IPS DF 4.7 (cell line): ENCODE measurements around the gene UQCR11.

Source experiments
- DNase-seq: peaks from one replicate; pipeline ENCODE4 v3.0.0-alpha.2; 2013; ENCODE audit warnings: low spot score; ENCODE audit errors: extremely low read depth

Gene UQCR11

DNA sequence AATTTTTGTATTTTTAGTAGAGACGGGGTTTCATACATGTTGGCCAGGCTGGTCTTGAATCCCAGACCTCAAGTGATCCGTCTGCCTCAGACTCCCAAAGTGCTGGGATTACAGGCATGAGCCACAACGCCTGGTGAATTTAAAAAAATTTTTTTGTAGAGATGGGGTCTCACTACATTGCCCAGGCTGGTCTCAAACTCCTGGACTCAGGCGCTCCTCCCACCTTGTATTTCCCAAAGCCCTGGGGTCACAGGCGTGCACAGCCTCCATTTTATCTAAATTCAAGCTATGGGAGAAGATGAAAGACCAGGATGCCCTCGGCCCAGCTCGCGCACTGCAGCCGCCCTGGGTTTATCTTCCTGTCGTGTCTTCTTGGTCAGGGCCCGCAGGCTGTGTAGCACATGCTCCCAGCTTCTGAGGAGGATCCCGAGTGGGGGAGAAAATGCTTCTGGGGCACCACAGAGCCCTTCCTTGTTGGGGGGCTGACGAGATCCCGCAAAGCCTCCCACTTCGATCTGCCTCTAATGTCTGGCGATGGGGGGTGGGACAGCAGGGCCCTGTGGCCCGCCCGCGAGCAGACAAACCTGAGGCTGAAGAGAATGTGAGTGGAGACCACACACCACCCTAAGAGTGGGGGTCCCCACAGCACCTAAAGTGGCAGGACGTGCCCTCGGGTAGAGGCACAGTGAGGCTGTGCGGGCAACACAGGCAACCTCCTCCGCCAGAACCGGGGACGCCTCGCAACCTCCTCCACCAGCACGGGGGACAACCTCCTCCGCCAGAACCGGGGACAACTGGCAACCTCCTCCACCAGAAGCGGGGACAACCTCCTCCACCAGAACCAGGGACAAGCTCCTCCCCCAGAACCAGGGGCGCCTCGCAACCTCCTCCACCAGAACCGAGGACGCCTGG is 31.3 kb upstream of the UQCR11 start:
- DNase-seq: no peak

GRCh38 chr19:1634938-1635243 is 29.6 kb upstream of the UQCR11 start:
- DNase-seq: no peak

DNA sequence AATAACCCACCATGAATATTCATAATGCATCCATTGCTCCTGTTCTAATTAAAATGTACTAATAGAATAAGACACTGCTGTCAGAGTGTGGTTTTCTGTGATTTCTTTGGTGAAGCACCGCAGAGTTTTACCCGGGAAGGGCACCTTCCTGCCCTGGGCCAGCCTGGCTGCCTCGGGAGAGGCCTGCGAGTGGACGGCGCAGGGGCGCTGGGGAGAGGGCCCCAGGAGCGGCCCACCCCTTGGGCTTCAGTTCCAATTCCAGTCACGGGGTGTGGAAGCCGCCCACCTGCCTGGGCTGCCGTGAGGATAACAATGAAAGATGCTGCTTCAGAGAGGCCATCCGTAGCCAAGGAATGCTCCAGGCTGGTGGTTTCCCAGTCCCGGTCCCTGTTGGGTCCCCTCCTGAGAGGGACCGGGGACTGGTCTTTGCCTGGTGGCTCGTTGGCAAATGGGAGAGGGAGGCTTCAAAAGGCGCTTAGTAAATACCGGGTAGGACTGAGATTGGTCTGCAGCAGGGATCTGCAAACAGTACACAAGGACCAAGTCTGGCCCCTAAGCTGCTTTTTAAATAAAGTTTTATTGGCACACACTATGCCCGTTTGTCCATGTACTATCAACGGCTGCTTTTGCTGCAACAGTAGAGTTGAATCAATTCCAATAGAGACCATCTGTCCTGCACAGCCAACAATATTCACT is 29.1 kb upstream of the UQCR11 start:
- DNase-seq: no peak

DNA sequence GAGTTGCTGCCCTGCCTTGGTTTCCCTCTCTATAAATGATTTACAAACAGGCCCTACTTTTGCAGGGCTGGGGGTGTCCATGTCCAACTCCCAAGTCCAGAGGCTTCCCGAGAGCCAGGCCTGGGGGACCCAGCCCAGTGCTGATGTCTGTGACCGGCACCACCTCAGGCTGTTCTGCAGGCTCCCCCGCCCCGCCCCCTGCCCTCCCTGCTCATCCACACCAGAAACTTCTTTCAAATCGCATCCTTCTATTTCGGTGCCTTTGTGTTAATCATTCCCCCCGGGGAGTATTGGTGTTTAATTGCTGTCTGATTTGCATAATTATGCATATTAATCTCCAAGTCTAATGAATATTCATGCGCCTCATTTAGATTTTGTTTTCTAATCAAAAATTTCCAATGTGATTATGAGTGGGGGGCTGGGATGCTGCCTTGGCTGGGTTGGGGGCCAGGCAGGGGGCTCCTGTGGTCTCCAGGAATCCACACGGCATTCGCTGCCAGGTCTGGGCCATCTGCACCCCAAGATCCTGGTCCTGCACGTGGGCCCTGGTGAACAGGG is 28.1 kb upstream of the UQCR11 start:
- no peak for DNase-seq

- DNase-seq: no peak
Measured at GRCh38 chr19:1632462-1633268, 27.4 kb upstream of the UQCR11 start.

DNA sequence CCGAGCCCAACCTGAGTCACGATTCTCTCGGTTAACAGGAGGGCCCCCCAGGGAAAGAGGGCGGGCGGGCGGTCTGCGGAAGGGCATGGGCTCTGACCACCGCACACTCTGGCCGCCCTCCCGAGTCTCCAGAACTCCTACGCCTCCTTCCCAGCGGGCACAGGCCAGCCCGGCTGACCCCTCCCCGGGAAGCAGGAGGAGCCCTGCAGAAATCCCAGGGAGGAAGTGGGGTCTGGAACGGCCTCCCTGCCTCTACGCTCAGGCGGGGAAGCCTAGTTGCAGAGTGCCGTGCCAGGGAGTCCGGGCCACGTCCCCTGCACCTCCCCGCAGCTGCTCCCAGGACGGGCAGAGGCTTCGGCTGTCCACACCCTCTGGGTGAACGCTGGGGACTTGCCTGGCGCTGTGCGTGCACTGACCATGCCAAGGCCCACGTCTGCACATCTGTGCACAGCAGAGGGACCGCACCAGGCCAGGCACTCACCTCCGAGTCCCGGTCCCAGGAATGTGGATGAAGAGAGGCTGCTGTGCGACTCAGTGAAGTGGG is 26.4 kb upstream of the UQCR11 start:
- no peak for DNase-seq

DNA sequence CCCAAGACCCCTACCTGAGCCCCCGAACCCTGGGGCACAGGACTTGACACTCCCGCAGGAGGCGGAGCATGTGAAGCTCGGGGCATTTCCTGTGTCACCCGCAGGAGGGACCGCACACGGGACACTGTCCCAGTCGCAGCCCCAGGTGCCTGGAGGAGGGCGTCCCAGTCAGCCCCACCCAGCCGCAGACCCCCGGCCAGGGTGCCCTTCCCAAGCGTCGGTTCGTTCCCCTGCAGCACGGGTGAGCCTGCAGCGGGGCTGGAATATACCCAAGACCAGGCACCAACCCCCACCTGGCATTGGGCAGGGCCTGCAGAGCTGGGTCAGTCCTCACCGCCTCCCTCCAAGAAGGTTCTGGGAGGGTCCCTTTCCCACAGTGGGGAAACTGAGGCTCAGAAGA is 25.5 kb upstream of the UQCR11 start:
- DNase-seq: no peak

DNA sequence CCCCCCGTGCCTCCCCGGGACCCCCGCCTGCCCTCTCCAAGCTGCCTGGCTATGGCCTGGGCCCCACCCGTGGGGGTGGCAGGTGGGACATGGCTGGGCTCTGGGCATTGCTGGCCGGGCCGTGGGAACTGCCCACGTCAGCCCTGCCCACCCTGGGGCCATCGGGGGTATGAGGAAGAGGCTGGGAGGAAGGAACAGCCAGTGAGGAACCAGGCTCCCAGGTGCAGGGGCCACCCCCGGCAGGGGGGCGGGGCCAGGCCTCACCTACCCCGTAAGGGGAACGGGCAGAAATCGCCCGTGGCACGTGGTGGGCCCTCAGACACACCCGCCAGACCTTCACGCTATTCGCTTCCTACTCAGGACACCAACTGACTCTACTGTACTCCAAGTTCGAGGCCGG is 24.8 kb upstream of the UQCR11 start:
- DNase-seq: no peak

GRCh38 chr19:1629256-1629808 is 24.1 kb upstream of the UQCR11 start:
- DNase-seq: no peak

DNA sequence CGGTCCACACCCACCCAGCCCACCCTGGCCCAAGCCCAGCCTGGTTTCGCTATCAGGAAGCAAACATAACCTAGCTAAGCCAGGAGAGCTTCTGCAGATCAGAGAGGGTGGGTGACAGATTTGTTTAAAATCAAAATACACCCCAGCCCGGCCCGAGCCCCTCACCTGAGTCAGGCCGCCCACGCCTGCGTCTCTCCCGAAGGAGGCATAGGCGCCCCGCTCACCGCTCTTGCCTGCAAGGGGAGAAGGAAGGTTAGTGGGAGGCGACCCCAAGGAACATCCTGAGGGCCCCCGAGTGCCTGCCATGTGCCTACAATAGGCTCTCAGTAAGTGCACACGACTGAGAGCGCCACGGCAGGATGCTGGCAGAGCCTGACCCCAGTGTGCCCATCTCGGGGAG is 21.9 kb upstream of the UQCR11 start:
- DNase-seq: no peak

DNA sequence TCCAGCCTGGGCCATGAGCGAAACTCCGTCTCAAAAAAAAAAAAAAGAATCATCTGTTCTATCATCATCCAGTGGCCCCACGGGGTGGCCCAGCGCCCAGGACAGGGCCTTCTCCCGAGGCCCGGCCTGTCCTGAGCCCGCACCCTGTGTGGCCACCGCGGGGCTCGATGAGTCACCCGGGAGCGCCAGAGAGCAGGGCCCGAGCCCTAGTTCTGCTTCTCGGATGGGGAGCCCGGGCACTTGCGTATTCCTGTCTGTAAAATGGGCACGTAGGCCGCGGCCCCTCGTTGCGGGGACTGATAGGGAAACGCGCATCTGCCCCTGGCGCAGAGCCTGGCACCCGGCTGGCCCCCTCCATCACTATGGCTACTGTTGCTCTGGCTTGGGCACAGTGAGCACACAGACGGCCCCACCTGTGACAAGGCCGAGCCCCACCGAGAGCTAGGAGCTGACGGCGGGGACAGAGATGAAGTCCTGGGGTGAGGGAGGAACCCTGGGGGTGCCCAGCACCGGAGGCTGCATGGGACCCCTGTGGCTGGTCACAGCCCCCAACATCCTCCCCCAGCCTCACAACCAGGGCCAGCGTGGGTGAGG is 21.3 kb upstream of the UQCR11 start:
- DNase-seq: no peak

- DNase-seq: peak; percentile 36
Measured at GRCh38 chr19:1624458-1624857, 19.2 kb upstream of the UQCR11 start.

DNA sequence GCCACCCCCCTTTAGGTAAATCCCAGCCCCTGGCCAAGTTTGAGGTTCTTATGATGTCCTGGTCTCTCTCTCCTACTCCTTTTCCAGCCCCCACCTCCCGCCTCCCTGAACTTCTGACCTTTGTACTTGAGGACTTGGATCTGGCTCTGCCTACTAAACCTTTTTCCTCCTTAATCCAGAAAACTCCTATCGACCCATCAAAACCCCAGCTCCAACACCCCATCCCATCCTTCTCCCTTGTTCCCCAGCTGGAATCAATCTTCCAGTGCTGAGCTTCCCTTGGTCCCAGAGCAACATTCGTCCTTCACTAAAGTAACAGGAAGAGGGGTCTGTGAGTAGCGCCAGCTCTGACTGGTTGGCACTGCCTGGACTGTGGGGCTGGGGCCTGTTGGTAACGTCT is 17.3 kb upstream of the UQCR11 start:
- no peak for DNase-seq

- no peak for DNase-seq
Measured at GRCh38 chr19:1622007-1622406, 16.7 kb upstream of the UQCR11 start.

GRCh38 chr19:1621574-1621973 is 16.3 kb upstream of the UQCR11 start:
- no peak for DNase-seq

- DNase-seq: no peak
Measured at GRCh38 chr19:1621021-1621420, 15.8 kb upstream of the UQCR11 start.

DNA sequence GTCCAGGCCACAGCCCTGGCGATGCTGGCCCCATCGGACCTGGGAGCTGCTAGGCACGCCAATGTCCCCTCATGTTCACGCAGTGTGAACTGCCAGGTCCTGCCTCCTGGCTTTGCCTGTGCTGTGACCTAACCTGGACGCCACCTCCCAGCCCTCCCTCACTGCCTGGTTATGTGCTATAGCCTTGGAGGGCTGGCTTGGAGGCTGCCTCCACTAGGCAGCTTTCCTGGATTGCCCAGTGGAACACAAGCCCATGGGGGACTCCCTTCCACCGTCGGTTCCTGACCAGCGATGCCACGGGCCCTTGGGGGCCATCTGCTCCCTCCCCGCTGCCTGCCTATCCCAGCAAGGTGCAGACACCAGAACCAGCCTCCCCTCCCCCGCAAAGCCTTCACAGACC is 15.2 kb upstream of the UQCR11 start:
- DNase-seq: no peak

DNA sequence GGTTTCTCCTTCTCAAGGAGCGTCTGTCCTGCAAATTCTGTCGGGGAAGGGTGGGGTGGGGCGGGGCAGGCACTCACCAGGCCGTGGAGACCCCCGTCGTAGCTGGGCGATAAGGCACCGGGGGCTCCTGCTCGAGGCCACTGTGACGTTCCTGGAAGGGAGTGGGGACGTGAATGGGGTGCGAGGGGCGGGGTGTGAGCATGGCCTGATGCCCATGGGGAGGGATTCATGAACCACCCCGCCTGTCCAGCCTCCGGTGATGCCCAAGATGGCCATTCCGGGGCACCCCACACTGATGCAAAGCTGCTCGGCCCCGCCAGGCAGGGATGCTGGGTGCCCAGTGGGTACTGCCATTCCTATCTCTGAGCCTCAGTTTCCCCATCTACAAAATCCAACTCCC is 14.4 kb upstream of the UQCR11 start:
- no peak for DNase-seq

GRCh38 chr19:1619094-1619439 is 13.8 kb upstream of the UQCR11 start:
- no peak for DNase-seq

DNA sequence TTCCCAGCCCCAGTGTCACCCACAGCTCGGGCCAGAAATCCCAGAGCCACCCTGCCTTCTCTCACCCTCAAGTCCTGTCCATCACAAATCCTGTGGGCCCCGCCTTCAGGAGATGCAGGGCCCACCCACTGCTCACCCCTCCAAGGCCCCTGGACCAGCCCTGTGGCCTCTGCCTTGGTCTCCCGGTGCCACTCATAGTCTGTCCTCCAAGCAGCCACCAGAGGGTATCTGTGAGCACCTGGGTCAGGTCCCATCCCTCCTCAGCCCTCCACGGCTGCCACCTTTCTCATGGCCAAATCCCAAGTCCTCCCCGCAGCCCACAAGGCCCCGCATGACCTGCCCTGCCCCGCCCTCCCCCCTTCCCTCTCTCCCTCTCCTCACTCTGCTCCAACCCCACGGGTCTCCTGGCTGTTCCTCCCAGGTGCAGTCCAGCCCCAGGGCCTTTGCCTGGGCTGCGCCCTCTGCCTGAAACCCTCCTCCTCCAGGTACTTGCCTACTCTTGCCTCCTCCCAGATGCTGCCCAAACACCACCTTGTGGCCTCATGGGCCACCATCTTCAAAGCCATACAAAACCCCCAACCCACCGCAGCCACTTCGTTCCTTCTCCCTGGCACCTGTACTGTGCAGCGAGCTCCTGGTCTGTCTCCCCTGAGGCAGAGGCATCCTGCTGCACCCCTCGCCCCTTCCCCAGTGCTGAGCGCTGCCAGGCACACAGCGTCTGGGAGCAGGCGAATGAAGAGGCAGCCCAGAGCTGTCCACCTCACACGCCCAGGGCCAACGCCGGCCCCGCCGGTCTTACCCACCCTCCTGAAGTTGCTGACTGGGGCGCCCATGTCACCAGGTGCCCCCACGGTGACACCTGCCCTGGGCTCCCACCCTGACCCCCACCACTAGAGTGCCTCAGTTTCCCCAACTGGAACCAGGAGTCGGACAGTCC is 13.2 kb upstream of the UQCR11 start:
- peak; percentile 16 for DNase-seq
